GM19452 (cell line): Measurements from ENCODE around the gene ITGA11.
A peak's percentile ranks its signal among the peaks of the same experiment; 100 is the strongest.

Source experiments
- ATAC-seq: cut with Tn5 transposase; IDR thresholded peaks from one replicate; pipeline ENCODE4 v1.9.1; 2021; ENCODE audit not compliant: unreplicated experiment

The ITGA11 gene

DNA sequence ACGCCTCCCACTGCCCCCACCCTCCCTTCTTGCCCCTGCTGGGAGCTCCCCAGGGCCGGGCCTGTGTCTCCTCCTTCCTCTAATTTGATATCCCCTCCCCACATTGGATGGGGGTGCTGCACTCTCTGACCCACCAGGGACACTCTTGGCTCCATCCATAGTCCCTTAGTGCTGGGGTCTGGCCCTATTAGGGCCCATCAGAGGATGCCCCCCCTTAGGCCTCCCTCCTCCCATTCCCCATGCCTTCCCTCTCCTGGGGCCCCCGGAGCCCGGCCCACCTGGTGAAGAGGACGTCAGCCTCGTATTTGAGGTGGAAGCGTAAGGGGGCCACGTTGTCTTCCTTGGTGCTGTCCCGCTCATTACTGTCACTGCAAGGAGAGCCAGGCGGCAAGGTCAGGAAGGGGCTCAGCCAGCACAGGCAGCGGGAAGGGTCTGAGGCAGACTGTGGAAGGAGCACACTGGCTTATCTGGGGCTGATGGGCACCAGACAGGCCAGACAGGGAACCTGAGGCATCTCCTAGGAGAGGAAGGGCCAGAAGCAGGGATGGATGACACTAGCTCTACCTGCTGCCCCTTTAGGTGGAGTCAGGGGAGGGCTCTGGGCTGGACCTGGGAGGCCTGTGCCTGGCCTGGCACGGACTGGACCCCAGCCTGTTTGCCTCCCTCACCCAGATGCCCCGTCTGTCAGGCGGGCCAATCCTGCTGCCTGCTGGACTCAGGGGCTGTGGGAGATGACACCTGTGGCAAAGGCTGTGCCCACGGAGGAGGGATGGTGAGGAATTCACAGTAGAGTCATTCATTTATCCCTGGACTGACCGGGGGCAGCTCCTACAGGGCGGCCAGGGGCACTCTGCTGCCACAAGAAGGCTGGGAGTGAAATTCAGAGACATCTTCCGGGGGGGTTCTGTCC is 118.2 kb downstream of the ITGA11 start:
- ATAC-seq = no peak

DNA sequence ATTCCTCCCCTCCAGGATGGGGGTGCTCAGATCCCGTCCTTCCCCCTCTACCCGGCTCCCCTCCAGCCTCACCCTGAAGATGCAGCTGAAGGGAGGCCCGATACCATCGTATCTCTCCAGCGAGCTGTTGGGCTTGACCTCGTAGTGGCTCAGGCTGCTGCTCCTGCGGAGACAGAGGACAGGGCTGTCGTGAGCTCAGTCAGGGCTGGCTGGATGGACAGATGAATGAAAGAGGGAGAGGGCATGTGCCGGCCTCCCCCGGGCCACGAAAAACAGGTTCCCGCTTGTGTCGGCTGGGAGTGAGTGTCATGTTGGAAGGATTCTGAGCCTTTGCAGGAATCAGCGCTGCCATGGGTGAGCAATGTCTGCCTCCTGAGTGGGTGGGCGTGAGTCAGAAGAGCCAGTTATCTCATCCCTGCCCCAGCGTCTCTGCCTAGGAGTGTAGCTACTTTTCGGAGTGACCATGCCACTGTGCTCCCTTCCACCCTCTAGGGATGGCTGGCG is 119.2 kb downstream of the ITGA11 start:
- no peak for ATAC-seq

GRCh38 chr15:68311859-68312557 is 120.0 kb downstream of the ITGA11 start:
- ATAC-seq = no peak

- no peak for ATAC-seq
Observed at GRCh38 chr15:68311464-68311835, 120.5 kb downstream of the ITGA11 start.

DNA sequence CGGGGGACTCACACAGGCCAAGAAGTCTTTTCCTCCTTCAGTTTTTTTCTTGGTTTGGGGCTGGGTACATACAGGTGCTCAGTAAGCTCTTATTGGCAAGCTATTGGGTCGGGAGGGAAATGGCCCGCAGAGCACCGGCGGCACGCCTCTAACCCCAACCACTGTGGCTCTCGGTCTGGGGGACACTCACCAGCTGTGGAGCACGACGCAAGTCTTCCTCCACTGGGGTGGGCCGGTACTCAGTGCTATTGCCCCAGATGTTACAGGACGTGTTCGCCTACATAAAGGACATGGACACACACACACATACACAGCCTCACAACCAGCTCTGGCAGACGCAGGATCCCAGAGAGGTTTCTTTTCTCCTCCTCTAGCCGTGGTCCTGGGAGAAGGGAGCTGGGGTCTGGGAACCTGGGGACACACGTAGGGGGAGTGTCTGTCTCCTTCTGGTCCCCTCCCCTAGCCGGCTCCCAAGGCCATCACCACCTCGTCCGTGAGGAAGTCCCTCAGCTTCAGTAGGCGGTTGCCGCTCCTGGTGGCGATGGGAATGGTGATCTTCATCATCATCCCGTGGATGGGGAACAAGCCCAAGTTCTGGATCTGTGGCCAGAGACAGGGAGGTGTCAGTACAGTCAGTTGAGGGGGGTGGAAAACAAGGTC is 121.0 kb downstream of the ITGA11 start:
- ATAC-seq = no peak

DNA sequence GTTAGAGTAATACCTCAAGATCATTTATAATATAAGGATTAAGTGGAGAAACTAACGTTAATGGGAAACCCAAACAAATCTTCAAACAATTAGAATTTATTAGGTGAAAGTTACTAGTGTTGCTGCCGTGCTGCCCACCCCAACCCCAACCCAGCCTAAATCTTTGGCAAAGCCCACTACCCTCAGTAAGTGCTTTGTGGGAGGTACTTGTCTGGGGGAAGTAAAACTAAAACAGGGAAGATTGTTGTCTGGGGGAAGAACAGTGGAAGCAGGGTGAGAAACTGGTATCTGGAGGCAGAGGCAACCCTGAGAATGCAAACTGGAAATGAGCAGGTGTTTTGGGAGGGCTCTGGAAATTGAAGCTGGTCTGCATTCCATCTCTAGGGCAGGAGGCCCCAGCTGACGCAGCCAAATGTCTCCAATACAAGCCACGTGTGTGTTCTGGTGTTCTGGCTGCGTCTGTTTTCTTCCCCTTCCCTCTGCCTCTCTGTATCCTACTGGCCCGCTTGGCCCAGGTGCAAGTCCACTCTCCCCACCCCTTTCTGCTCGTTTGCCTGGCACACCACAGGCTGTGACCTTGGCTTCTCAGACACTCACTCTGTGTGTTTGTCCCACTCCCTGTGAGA is 121.7 kb downstream of the ITGA11 start:
- no peak for ATAC-seq

DNA sequence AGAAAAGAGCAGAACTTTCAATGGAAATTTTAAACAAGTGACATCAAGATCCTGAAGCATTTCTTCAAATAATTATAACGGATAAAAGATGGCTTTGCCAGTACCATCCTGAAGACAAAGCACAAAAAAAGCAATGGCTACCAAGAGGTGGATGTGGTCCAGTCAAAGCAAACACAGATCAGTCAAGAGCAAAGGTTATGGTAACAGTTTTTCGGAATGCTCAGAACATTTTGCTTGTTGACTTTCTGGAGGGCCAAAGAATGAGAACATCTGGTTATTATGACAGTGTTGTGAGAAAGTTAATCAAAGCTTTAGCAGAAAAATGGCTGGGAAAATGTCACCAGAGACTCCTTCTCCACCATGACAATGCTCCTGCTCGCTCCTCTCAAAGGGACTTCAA is 122.9 kb downstream of the ITGA11 start:
- no peak for ATAC-seq

- no peak for ATAC-seq
Observed at GRCh38 chr15:68307131-68307928, 124.6 kb downstream of the ITGA11 start.

DNA sequence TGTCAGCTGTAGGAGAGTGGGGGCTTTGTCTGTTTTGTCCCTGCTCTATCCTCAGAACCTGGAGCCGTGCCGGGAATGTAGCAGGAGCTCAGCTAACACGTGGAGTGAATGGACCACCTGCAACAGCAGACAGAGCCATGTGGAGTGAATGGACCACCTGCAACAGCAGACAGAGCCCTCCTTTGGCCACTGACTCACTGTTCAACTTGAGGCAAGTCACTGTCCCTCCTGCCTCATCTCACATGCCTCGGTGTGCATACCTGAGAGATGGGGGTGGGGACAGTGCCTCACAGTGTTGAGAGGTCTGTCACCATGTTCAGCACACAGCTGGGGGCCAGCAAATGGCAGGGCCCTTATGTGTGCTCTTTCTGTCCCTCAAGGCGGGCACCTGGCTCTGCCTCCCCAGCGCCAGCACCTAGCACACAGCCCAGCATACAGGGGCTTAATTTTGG is 126.5 kb downstream of the ITGA11 start:
- no peak for ATAC-seq

- no peak for ATAC-seq
Observed at GRCh38 chr15:68304589-68305337, 127.2 kb downstream of the ITGA11 start.

- no peak for ATAC-seq
Observed at GRCh38 chr15:68303560-68304436, 128.2 kb downstream of the ITGA11 start.

GRCh38 chr15:68303134-68303533 is 128.8 kb downstream of the ITGA11 start:
- no peak for ATAC-seq

- no peak for ATAC-seq
Observed at GRCh38 chr15:68302729-68303128, 129.2 kb downstream of the ITGA11 start.

DNA sequence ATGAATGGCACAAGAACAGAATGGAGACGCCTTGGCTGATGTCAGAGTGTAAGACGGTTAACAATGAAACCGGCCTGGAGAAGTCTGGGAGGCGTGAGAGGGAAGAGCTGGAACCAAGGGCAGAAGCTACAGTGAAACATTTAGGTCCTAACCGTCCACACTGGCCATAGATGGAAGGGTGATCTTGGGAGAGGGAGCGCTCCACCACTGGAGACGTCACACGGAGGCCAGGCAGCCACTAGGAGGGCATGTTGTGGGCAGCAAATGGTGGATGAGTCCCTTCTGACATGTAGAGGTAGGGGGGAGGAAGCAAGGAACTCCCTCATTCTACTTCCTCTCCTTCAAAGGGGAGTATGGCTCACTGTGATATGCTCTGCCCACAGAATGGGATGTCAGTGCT is 130.7 kb downstream of the ITGA11 start:
- ATAC-seq = no peak

DNA sequence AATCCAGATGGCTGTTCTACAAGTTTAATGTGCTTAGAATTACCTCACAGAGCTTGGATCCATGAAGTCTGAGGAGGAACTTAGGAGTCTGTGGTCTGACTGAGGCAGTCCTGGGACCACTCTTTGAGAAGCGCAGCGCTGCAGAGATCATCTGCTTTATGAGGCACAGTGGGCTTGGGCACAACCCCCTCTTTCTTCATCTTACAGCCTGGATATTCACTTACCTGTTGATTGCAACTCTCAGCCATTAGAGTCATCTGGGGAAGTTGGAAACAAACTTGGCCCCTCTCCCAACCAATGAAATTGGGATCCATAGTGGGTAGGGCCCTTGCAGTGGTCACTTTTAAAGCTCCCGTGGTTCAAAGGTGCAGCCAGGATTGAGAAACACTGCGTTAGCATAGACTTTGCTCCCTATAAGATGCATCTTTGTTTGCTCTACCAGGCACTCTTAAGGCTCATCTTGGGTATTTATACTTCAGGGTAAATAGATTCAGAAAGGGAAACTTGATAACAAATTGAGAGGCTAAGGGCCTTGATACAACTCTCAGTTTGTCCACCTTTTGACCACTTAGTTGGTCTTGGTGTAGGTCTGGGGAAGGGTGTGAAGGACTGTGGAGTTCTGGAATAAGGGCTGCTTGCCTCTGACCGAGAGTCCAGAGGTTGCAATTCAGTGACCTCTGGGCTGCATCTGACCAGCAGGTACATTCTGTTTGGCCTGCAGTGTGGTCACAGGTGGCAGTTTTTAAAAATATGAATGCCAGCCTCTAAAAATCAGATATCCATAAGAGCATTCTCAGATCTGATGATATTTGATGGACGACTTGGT is 131.6 kb downstream of the ITGA11 start:
- ATAC-seq = no peak

DNA sequence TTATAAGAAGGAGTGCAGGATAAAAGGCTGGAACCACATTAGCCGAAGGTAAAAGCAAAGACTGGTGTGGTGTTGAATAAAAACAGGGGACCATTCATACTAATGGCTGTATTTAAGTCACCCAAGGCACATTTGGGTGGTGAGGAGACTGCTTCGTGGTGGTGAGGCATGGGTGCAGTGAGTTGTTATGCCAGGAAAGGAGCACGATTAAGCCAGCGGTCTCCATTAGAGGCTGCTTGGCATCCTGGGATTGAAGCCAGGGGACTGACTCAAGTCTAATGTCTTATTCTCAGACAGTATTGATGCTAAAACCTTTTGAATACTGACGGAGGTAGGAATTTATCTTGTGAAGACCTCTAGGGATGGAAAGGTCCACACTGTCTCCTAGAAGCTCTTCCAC is 132.5 kb downstream of the ITGA11 start:
- no peak for ATAC-seq

DNA sequence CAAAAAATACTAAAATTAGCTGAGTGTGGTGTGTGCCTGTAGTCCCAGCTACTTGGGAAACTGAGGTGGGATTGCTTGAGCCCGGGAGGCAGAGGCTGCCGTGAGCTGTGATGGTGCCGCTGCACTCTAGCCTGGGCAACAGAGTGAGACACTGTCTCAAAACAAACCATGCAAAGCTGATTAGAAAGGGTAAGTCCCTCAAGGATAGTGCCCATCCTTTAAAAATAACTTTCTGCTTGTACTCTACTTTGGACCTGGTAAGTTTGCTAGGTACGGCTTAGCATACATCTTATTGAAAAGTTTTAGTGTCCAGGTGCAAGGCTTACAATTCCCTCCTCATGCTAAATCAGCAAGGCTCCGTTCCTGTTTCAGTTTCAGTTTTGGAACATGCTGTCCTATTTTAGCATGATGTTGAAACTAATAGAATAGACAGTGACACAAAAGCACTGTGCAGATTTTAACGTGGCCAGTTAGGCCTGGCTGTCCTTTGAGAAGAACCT is 133.0 kb downstream of the ITGA11 start:
- peak; percentile 80 for ATAC-seq

GRCh38 chr15:68298336-68298735 is 133.6 kb downstream of the ITGA11 start:
- no peak for ATAC-seq
